Effector memory CD8-positive, alpha-beta T cell (primary cell): ENCODE measurements around the gene TEAD2.

ENCODE experiments used
- ATAC-seq: fragments of 150-1000 bp; cut with Tn5 transposase; replicated peaks from 2 replicates; pipeline ENCODE4 v1.10.0; 2021; ENCODE audit warnings: mild to moderate bottlenecking, moderate library complexity
- DNase-seq, 3 experiments: peaks; one replicate each; pipeline ENCODE4 v3.0.0; 2021
- H3K27ac Mint-ChIP-seq, 2 donors: one replicate each; pipeline ENCODE4 v1.8.0; 2022; ENCODE audit warnings: mild to moderate bottlenecking in 2 of 2, mixed read lengths in 2 of 2, moderate library complexity in 2 of 2
- H3K27me3 Mint-ChIP-seq, 2 donors: one replicate each; pipeline ENCODE4 v1.8.0; 2022; ENCODE audit warnings: mixed read lengths in 2 of 2
- H3K36me3 Mint-ChIP-seq: one replicate; pipeline ENCODE4 v1.8.0; 2022; ENCODE audit warnings: mild to moderate bottlenecking, moderate library complexity, mixed read lengths; ENCODE audit not compliant: insufficient read depth
- H3K4me1 Mint-ChIP-seq, 2 donors: one replicate each; pipeline ENCODE4 v1.8.0; 2022; ENCODE audit warnings: low read depth in 2 of 2, mixed read lengths in 2 of 2
- H3K4me3 Mint-ChIP-seq, 2 donors: one replicate each; pipeline ENCODE4 v1.8.0; 2022; ENCODE audit warnings: mild to moderate bottlenecking in 2 of 2, mixed read lengths in 2 of 2, moderate library complexity in 2 of 2
- H3K9me3 Mint-ChIP-seq, 2 donors: one replicate each; pipeline ENCODE4 v1.8.0; 2022; ENCODE audit warnings: mixed read lengths in 2 of 2

TEAD2 gene

GRCh38 chr19:49295208-49295880, 66.9 kb downstream of the TEAD2 start:
- no peak for DNase-seq
- Mint-ChIP-seq H3K36me3 (no peaks in the 10 kb centered on the region), H3K4me1 (peaks cover 0 to 2% of the 10 kb centered on the region in 2 donors), H3K27ac (no peak overlapping the region), H3K27me3 (no peaks in the 10 kb centered on the region), H3K4me3 (no peak overlapping the region), H3K9me3 (no peaks in the 10 kb centered on the region)
- no peak for ATAC-seq

- DNase-seq (no peak), ATAC-seq (no peak)
- Mint-ChIP-seq H3K27ac (no peak overlapping the region), H3K4me1 (no peaks in the 10 kb centered on the region), H3K36me3 (no peaks in the 10 kb centered on the region), H3K4me3 (no peak overlapping the region), H3K9me3 (no peaks in the 10 kb centered on the region), H3K27me3 (no peaks in the 10 kb centered on the region)
Measured at GRCh38 chr19:49294401-49294800, 67.8 kb downstream of the TEAD2 start.
